IgD-negative memory B cell (primary cell): ENCODE data around the gene AKAP17A. TPM values are rescaled to one million over a fixed set of nuclear protein-coding genes. Genes with fewer than 3 reads are reported as not detected.
"Not testable (repeated sequence)": the region's sequence is repeated elsewhere in the genome, so short reads cannot be mapped to it uniquely, and the experiment has no call there.

Experiments used
- H3K27ac Mint-ChIP-seq, 3 donors: one replicate each; pipeline ENCODE4 v1.8.0; 2020 to 2022; ENCODE audit warnings: mild to moderate bottlenecking in 3 of 3, mixed read lengths in 3 of 3, moderate library complexity in 1 of 3
- H3K27me3 Mint-ChIP-seq: one replicate; pipeline ENCODE4 v1.8.0; 2021; ENCODE audit warnings: mixed read lengths
- H3K36me3 Mint-ChIP-seq: one replicate; pipeline ENCODE4 v1.8.0; 2020; ENCODE audit warnings: mild to moderate bottlenecking, mixed read lengths
- H3K4me1 Mint-ChIP-seq, 3 donors: one replicate each; pipeline ENCODE4 v1.8.0; 2020 to 2022; ENCODE audit warnings: mixed read lengths in 3 of 3, mild to moderate bottlenecking in 1 of 3
- H3K4me3 Mint-ChIP-seq, 4 donors: one replicate each; pipeline ENCODE4 v1.8.0; 2020 to 2022; ENCODE audit warnings: mild to moderate bottlenecking in 4 of 4, mixed read lengths in 4 of 4, moderate library complexity in 3 of 4
- H3K9me3 Mint-ChIP-seq, 3 donors: one replicate each; pipeline ENCODE4 v1.8.0; 2020 to 2021; ENCODE audit warnings: mixed read lengths in 3 of 3, mild to moderate bottlenecking in 1 of 3
- polyA plus RNA-seq: library from polyadenylated mRNA; unstranded; fragments of 300-500 nt; fragmentation: Illumina TruSeq; gene quantifications from one replicate; pipeline ENCODE4 v1.2.3, GENCODE V29; 2021

Gene AKAP17A
- polyA plus RNA-seq, 1 donor from 2014 or later, result 58.8 TPM

- H3K36me3 Mint-ChIP-seq, result peaks cover 3% of the 10 kb centered on the region
- peak overlapping the region in 2 of 3 donors; percentile 25 to 71 for H3K27ac Mint-ChIP-seq
- H3K27me3 Mint-ChIP-seq, result no peaks in the 10 kb centered on the region
- no peaks in the 10 kb centered on the region for H3K9me3 Mint-ChIP-seq
- H3K4me3 Mint-ChIP-seq, result no peak overlapping the region
- peaks cover 0 to 12% (median 3%) of the 10 kb centered on the region in 3 donors for H3K4me1 Mint-ChIP-seq
Observed at GRCh38 chrX:1610166-1610565, 18.8 kb downstream of the AKAP17A start.

GRCh38 chrX:1610736-1611135 lies 19.3 kb downstream of the AKAP17A start:
- Mint-ChIP-seq H3K27ac (peak overlapping the region in 1 of 3 donors; percentile 71), H3K36me3 (peaks cover 3% of the 10 kb centered on the region), H3K9me3 (no peaks in the 10 kb centered on the region), H3K27me3 (no peaks in the 10 kb centered on the region), H3K4me1 (peaks cover 0 to 11% (median 3%) of the 10 kb centered on the region in 3 donors), H3K4me3 (no peak overlapping the region)

GRCh38 chrX:1612641-1613286 lies 21.4 kb downstream of the AKAP17A start:
- Mint-ChIP-seq H3K36me3 (peaks cover 3% of the 10 kb centered on the region), H3K27me3 (no peaks in the 10 kb centered on the region)

GRCh38 chrX:1614927-1615326 lies 23.5 kb downstream of the AKAP17A start, which contains the start of gene ASMT:
TSS of gene ASMT (plus strand) at chrX:1615059. CDS start at chrX:1615200, 141 bp downstream.
- H3K4me3 Mint-ChIP-seq, result no peak within 1 kb of the TSS
- H3K4me1 Mint-ChIP-seq, result peaks cover 0 to 9% (median 3%) of the 10 kb centered on the region in 3 donors
- peaks cover 3% of the 10 kb centered on the region for H3K36me3 Mint-ChIP-seq
- no peak within 1 kb of the TSS for H3K27ac Mint-ChIP-seq
- H3K27me3 Mint-ChIP-seq, result peaks cover 2% of the 10 kb centered on the region
- no peaks in the 10 kb centered on the region for H3K9me3 Mint-ChIP-seq

More at GRCh38 chrX:1612641-1613286, 21.4 kb downstream of the AKAP17A start:
- H3K27ac Mint-ChIP-seq, result no peak overlapping the region
- H3K4me1 Mint-ChIP-seq, result peaks cover 0 to 11% (median 3%) of the 10 kb centered on the region in 3 donors
- H3K4me3 Mint-ChIP-seq, result no peak overlapping the region
- H3K9me3 Mint-ChIP-seq, result no peaks in the 10 kb centered on the region

- no peak overlapping the region for H3K4me3 Mint-ChIP-seq
Observed at GRCh38 chrX:1618689-1619088, 27.3 kb downstream of the AKAP17A start.

GRCh38 chrX:1623691-1624090 lies 32.3 kb downstream of the AKAP17A start:
- Mint-ChIP-seq H3K27ac (peak overlapping the region in 1 of 3 donors; percentile 39), H3K9me3 (peaks cover 0 to 2% (median 0%) of the 10 kb centered on the region in 3 donors), H3K4me1 (peaks cover 10 to 12% (median 12%) of the 10 kb centered on the region in 3 donors), H3K4me3 (peak overlapping the region in 2 of 4 donors; percentile 36 to 91), H3K27me3 (peaks cover 8% of the 10 kb centered on the region), H3K36me3 (no peaks in the 10 kb centered on the region)

More at GRCh38 chrX:1618689-1619088, 27.3 kb downstream of the AKAP17A start:
- peaks cover 3% of the 10 kb centered on the region for H3K36me3 Mint-ChIP-seq
- peaks cover 6% of the 10 kb centered on the region for H3K27me3 Mint-ChIP-seq
- peaks cover 0 to 2% (median 0%) of the 10 kb centered on the region in 3 donors for H3K9me3 Mint-ChIP-seq
- peak overlapping the region in 1 of 3 donors; percentile 20 for H3K27ac Mint-ChIP-seq
- peaks cover 9 to 10% (median 9%) of the 10 kb centered on the region in 3 donors for H3K4me1 Mint-ChIP-seq

- not testable (repeated sequence) for H3K4me3 Mint-ChIP-seq, H3K27me3 Mint-ChIP-seq, H3K9me3 Mint-ChIP-seq, H3K36me3 Mint-ChIP-seq
- Mint-ChIP-seq H3K27ac (peak overlapping the region in 1 of 3 donors; percentile 39), H3K4me1 (peaks cover 10 to 12% (median 12%) of the 10 kb centered on the region in 3 donors)
Observed at GRCh38 chrX:1624158-1624860, 32.9 kb downstream of the AKAP17A start.

- H3K4me3 Mint-ChIP-seq, H3K36me3 Mint-ChIP-seq, H3K27ac Mint-ChIP-seq, H3K9me3 Mint-ChIP-seq, H3K27me3 Mint-ChIP-seq: not testable (repeated sequence)
- H3K4me1 Mint-ChIP-seq, result peaks cover 10 to 12% (median 12%) of the 10 kb centered on the region in 3 donors
Observed at GRCh38 chrX:1624861-1625215, 33.4 kb downstream of the AKAP17A start.

GRCh38 chrX:1629244-1629643 lies 37.8 kb downstream of the AKAP17A start:
- Mint-ChIP-seq H3K27ac (no peak overlapping the region), H3K4me1 (no peaks in the 10 kb centered on the region), H3K9me3 (no peaks in the 10 kb centered on the region), H3K4me3 (no peak overlapping the region), H3K27me3 (no peaks in the 10 kb centered on the region), H3K36me3 (peaks cover 3% of the 10 kb centered on the region)

GRCh38 chrX:1646009-1646408 lies 54.6 kb downstream of the AKAP17A start:
- peaks cover 9% of the 10 kb centered on the region for H3K27me3 Mint-ChIP-seq
- peaks cover 5% of the 10 kb centered on the region for H3K36me3 Mint-ChIP-seq
- H3K27ac Mint-ChIP-seq, result no peak overlapping the region
- peaks cover 0 to 7% (median 0%) of the 10 kb centered on the region in 3 donors for H3K9me3 Mint-ChIP-seq
- peaks cover 3 to 5% (median 4%) of the 10 kb centered on the region in 3 donors for H3K4me1 Mint-ChIP-seq
- no peak overlapping the region for H3K4me3 Mint-ChIP-seq

GRCh38 chrX:1649621-1650020 lies 58.2 kb downstream of the AKAP17A start:
- Mint-ChIP-seq H3K27me3 (peaks cover 5% of the 10 kb centered on the region), H3K9me3 (peaks cover 0 to 7% (median 0%) of the 10 kb centered on the region in 3 donors), H3K36me3 (no peaks in the 10 kb centered on the region), H3K4me1 (peaks cover 7 to 10% (median 8%) of the 10 kb centered on the region in 3 donors), H3K4me3 (no peak overlapping the region), H3K27ac (no peak overlapping the region)

Other genes starting within 250 kb of the AKAP17A start
- gene SLC25A6, start 199.5 kb upstream of the AKAP17A start, polyA plus RNA-seq, result 881 TPM
- gene ASMTL, start 138.7 kb upstream of the AKAP17A start, polyA plus RNA-seq, result 50.1 TPM
- gene P2RY8, start 54.4 kb upstream of the AKAP17A start, polyA plus RNA-seq, result 206 TPM
- 1.8 TPM for gene ASMT, start 23.5 kb downstream of the AKAP17A start, polyA plus RNA-seq